Body of pancreas (tissue), 4 donors: ENCODE data around the gene FBXL17. TPM values are rescaled to one million over a fixed set of nuclear protein-coding genes. Genes with fewer than 3 reads are reported as not detected.

ENCODE experiments used
- ATAC-seq: fragments of 150-250 bp; one replicate; pipeline ENCODE4 v1.9.1; 2016
- DNase-seq, 4 donors: peaks; one replicate each; pipeline ENCODE4 v3.0.0-alpha.2; 2019
- H3K27ac ChIP-seq, 4 donors: fragments of 200-600 bp; sonication (generic); 1 replicate in 3 of 4; 2 replicates in 1 of 4; pipeline versions ENCODE4 v1.5.1 to v1.6.1; 2016 to 2019; ENCODE audit warnings: mild to moderate bottlenecking in 1 of 4, mixed read lengths in 1 of 4, moderate library complexity in 1 of 4
- H3K27me3 ChIP-seq, 2 donors: fragments of 200-600 bp; sonication (generic); one replicate each; pipeline ENCODE4 v1.6.0; 2016; ENCODE audit warnings: mild to moderate bottlenecking in 1 of 2
- H3K36me3 ChIP-seq, 2 donors: fragments of 200-600 bp; sonication (generic); replicated peaks in 1 of 2; 2 replicates each; pipeline ENCODE4 v1.5.1; 2016; ENCODE audit warnings: low read depth in 2 of 2; ENCODE audit not compliant: insufficient read depth in 1 of 2
- H3K4me1 ChIP-seq: fragments of 200-600 bp; sonication (generic); one replicate; pipeline ENCODE4 v1.6.0; 2016
- H3K4me3 ChIP-seq, 2 donors: fragments of 200-600 bp; sonication (generic); 1 replicate in 1 of 2; 2 replicates in 1 of 2; pipeline ENCODE4 v1.5.1; 2016 to 2019
- H3K9me3 ChIP-seq, 3 donors: fragments of 200-600 bp; sonication (generic); 1 replicate in 2 of 3; 2 replicates in 1 of 3; pipeline ENCODE4 v1.5.1; 2016
- CTCF ChIP-seq, 7 experiments: fragments of 450-650 bp in 4 of 7; fragments of 200-600 bp in 3 of 7; sonication (generic) in 3 of 7; IDR thresholded peaks; one replicate each; pipeline ENCODE4 v1.5.1; 2016 to 2019; ENCODE audit warnings: antibody characterized with exemption in 7 of 7
- POLR2A ChIP-seq, 3 donors: fragments of 450-650 bp; IDR thresholded peaks; one replicate each; pipeline ENCODE4 v1.6.1; 2016; ENCODE audit warnings: antibody characterized with exemption in 3 of 3, mild to moderate bottlenecking in 2 of 3
- WGBS, 2 donors: methylation state at CpG; one replicate each; pipeline ENCODE4 v1.1.5; 2017; 5-methylcytosine and 5-hydroxymethylcytosine counted together
- intact Hi-C: fragments of 100-400 bp; cut with DNase I; formaldehyde crosslinking; loops from one replicate; pipeline ENCODE4 v1.15.1; 2023
- total RNA-seq, 2 donors: library from RNA; depleted of rRNA; stranded (reverse); fragments of >200 nt; gene quantifications; one replicate each; pipeline ENCODE4 v1.1.0, GENCODE V29; 2016

Gene FBXL17
- total RNA-seq, 2 donors from 2014 or later = 5.3 to 13.5 TPM

- WGBS, 2 donors = 75 to 77% methylated on average over 6 of the region's 6 CpGs
- TF ChIP-seq CTCF (IDR thresholded peaks at IDR 0.05) (no peak), POLR2A (IDR thresholded peaks at IDR 0.05) (no peak)
- intact Hi-C loops = no loop called here
- Histone ChIP-seq H3K4me1 (no peaks in the 10 kb centered on the region), H3K36me3 (no peaks in the 10 kb centered on the region), H3K27me3 (no peaks in the 10 kb centered on the region), H3K9me3 (no peaks in the 10 kb centered on the region), H3K4me3 (no peak overlapping the region), H3K27ac (no peak overlapping the region)
- ATAC-seq (no peak), DNase-seq (no peak)
Measured at GRCh38 chr5:108061941-108062340, 320.0 kb downstream of the FBXL17 start.

GRCh38 chr5:108060340-108060739 is 321.6 kb downstream of the FBXL17 start:
- Histone ChIP-seq H3K4me3 (no peak overlapping the region), H3K27ac (no peak overlapping the region), H3K27me3 (no peaks in the 10 kb centered on the region), H3K4me1 (no peaks in the 10 kb centered on the region), H3K36me3 (no peaks in the 10 kb centered on the region), H3K9me3 (no peaks in the 10 kb centered on the region)
- DNase-seq (no peak), ATAC-seq (no peak)
- intact Hi-C loops = no loop called here
- TF ChIP-seq POLR2A (IDR thresholded peaks at IDR 0.05) (no peak), CTCF (IDR thresholded peaks at IDR 0.05) (no peak)

GRCh38 chr5:108059334-108059733 is 322.6 kb downstream of the FBXL17 start:
- Histone ChIP-seq H3K4me3 (no peak overlapping the region), H3K4me1 (no peaks in the 10 kb centered on the region), H3K27ac (no peak overlapping the region), H3K9me3 (no peaks in the 10 kb centered on the region), H3K27me3 (no peaks in the 10 kb centered on the region), H3K36me3 (no peaks in the 10 kb centered on the region)
- intact Hi-C loops = no loop called here
- DNase-seq (no peak), ATAC-seq (no peak)
- no peak for TF ChIP-seq CTCF (IDR thresholded peaks at IDR 0.05)
- TF ChIP-seq POLR2A (IDR thresholded peaks at IDR 0.05) = no peak
- 95 to 96% methylated on average over 3 of the region's 3 CpGs for WGBS, 2 donors

GRCh38 chr5:108054349-108054748 is 327.5 kb downstream of the FBXL17 start:
- H3K27me3 ChIP-seq = no peaks in the 10 kb centered on the region
- no peak overlapping the region for H3K4me3 ChIP-seq
- intact Hi-C loops = no loop called here
- H3K4me1 ChIP-seq = no peaks in the 10 kb centered on the region
- TF ChIP-seq POLR2A (IDR thresholded peaks at IDR 0.05) = no peak
- no peak for TF ChIP-seq CTCF (IDR thresholded peaks at IDR 0.05)
- no peaks in the 10 kb centered on the region for H3K36me3 ChIP-seq
- H3K27ac ChIP-seq = no peak overlapping the region
- DNase-seq = no peak
- no peak for ATAC-seq
- no peaks in the 10 kb centered on the region for H3K9me3 ChIP-seq

- Histone ChIP-seq H3K27me3 (no peaks in the 10 kb centered on the region), H3K36me3 (no peaks in the 10 kb centered on the region), H3K4me1 (no peaks in the 10 kb centered on the region), H3K4me3 (no peak overlapping the region), H3K27ac (no peak overlapping the region), H3K9me3 (no peaks in the 10 kb centered on the region)
- intact Hi-C loops = no loop called here
- no peak for DNase-seq
- ATAC-seq = no peak
- no peak for TF ChIP-seq CTCF (IDR thresholded peaks at IDR 0.05)
- TF ChIP-seq POLR2A (IDR thresholded peaks at IDR 0.05) = no peak
- WGBS, 2 donors = 89 to 90% methylated on average over 12 to 13 of the region's 13 CpGs
Measured at GRCh38 chr5:108046955-108047670, 334.8 kb downstream of the FBXL17 start.
